T-helper 17 cell (primary cell): ENCODE data around the gene SBF2. TPM values are rescaled to one million over a fixed set of nuclear protein-coding genes. Genes with fewer than 3 reads are reported as not detected.

Experiments used
- ATAC-seq: fragments of 150-1000 bp; cut with Tn5 transposase; 2 replicates; pipeline ENCODE4 v1.10.0; 2021; ENCODE audit warnings: mild to moderate bottlenecking, moderate library complexity
- DNase-seq, 3 donors: peaks; one replicate each; pipeline versions ENCODE4 v3.0.0 to v3.0.0-alpha.2; 2020 to 2021
- H3K9me3 ChIP-seq: one replicate; pipeline ENCODE4 v1.7.0; 2013; ENCODE audit warnings: low read length, mild to moderate bottlenecking; ENCODE audit not compliant: control insufficient read depth, poor library complexity, severe bottlenecking
- H3K27ac Mint-ChIP-seq: one replicate; pipeline ENCODE4 v1.8.0; 2022; ENCODE audit warnings: mild to moderate bottlenecking, moderate library complexity, mixed read lengths
- H3K27me3 Mint-ChIP-seq: one replicate; pipeline ENCODE4 v1.8.0; 2022; ENCODE audit warnings: mixed read lengths
- H3K36me3 Mint-ChIP-seq: one replicate; pipeline ENCODE4 v1.8.0; 2022; ENCODE audit warnings: low read depth, mixed read lengths
- H3K4me1 Mint-ChIP-seq: one replicate; pipeline ENCODE4 v1.8.0; 2022; ENCODE audit warnings: mild to moderate bottlenecking, mixed read lengths
- H3K4me3 Mint-ChIP-seq: one replicate; pipeline ENCODE4 v1.8.0; 2022; ENCODE audit warnings: mild to moderate bottlenecking, moderate library complexity, mixed read lengths
- total RNA-seq, 4 donors: library from RNA in 2 of 4; stranded (reverse) in 2 of 4; gene quantifications; one replicate each; pipeline ENCODE4 v1.2.3 and lab custom pipeline; 2022 to 2026

SBF2 gene
- total RNA-seq, 2 donors from 2014 or later = 15.5 to 23.1 TPM

- no peaks in the 10 kb centered on the region for H3K36me3 Mint-ChIP-seq
- H3K4me1 Mint-ChIP-seq = peaks cover 28% of the 10 kb centered on the region
- no peak overlapping the region for H3K4me3 Mint-ChIP-seq
- DNase-seq (no peak), ATAC-seq (no peak)
- no peak overlapping the region for H3K27ac Mint-ChIP-seq
- H3K27me3 Mint-ChIP-seq = peaks cover 45% of the 10 kb centered on the region
- H3K9me3 ChIP-seq = no peaks in the 10 kb centered on the region
These were observed 15.4 kb upstream of the SBF2 start for GRCh38 chr11:10309163-10310093.

GRCh38 chr11:10308201-10308954 lies 14.4 kb upstream of the SBF2 start:
- peaks cover 31% of the 10 kb centered on the region for H3K4me1 Mint-ChIP-seq
- DNase-seq (no peak), ATAC-seq (no peak)
- peaks cover 41% of the 10 kb centered on the region for H3K27me3 Mint-ChIP-seq
- H3K36me3 Mint-ChIP-seq = no peaks in the 10 kb centered on the region
- H3K27ac Mint-ChIP-seq = peak overlapping the region; percentile 67
- no peaks in the 10 kb centered on the region for H3K9me3 ChIP-seq
- peak overlapping the region; percentile 98 for H3K4me3 Mint-ChIP-seq

GRCh38 chr11:10307400-10308200 lies 13.6 kb upstream of the SBF2 start:
- H3K36me3 Mint-ChIP-seq = peaks cover 3% of the 10 kb centered on the region
- peak; percentile 80 for ATAC-seq
- H3K4me3 Mint-ChIP-seq = peak overlapping the region; percentile 98
- peaks cover 41% of the 10 kb centered on the region for H3K27me3 Mint-ChIP-seq
- H3K9me3 ChIP-seq = no peaks in the 10 kb centered on the region
- peak overlapping the region; percentile 67 for H3K27ac Mint-ChIP-seq
- peak; percentile 73 to 84 (median 77) for DNase-seq
- H3K4me1 Mint-ChIP-seq = peaks cover 35% of the 10 kb centered on the region

GRCh38 chr11:10307022-10307399 lies 13.0 kb upstream of the SBF2 start:
- Mint-ChIP-seq H3K27me3 (peaks cover 43% of the 10 kb centered on the region), H3K36me3 (peaks cover 3% of the 10 kb centered on the region), H3K4me3 (peak overlapping the region; percentile 98), H3K4me1 (peaks cover 38% of the 10 kb centered on the region), H3K27ac (peak overlapping the region; percentile 67)
- H3K9me3 ChIP-seq = no peaks in the 10 kb centered on the region
- DNase-seq (no peak), ATAC-seq (peak; percentile 29)

- peaks cover 40% of the 10 kb centered on the region for H3K4me1 Mint-ChIP-seq
- peak overlapping the region; percentile 78 for H3K27ac Mint-ChIP-seq
- peaks cover 39% of the 10 kb centered on the region for H3K27me3 Mint-ChIP-seq
- H3K9me3 ChIP-seq = no peaks in the 10 kb centered on the region
- DNase-seq (no peak), ATAC-seq (no peak)
- peaks cover 3% of the 10 kb centered on the region for H3K36me3 Mint-ChIP-seq
- peak overlapping the region; percentile 98 for H3K4me3 Mint-ChIP-seq
These were observed 12.2 kb upstream of the SBF2 start for GRCh38 chr11:10305964-10306918.

- DNase-seq (no peak), ATAC-seq (no peak)
- H3K4me3 Mint-ChIP-seq = peak overlapping the region; percentile 98
- H3K36me3 Mint-ChIP-seq = peaks cover 3% of the 10 kb centered on the region
- H3K9me3 ChIP-seq = no peaks in the 10 kb centered on the region
- peaks cover 43% of the 10 kb centered on the region for H3K4me1 Mint-ChIP-seq
- H3K27me3 Mint-ChIP-seq = peaks cover 38% of the 10 kb centered on the region
- peak overlapping the region; percentile 78 for H3K27ac Mint-ChIP-seq
These were observed 11.4 kb upstream of the SBF2 start for GRCh38 chr11:10305262-10305963.

GRCh38 chr11:10304495-10305261 lies 10.7 kb upstream of the SBF2 start, which contains the start of gene ADM:
Gene ADM, plus strand, starts transcription at chr11:10305073. Its CDS starts 628 bp downstream, at chr11:10305701.
- Mint-ChIP-seq H3K27ac (peak within 1 kb of the TSS; percentile 97), H3K36me3 (peaks cover 3% of the 10 kb centered on the region), H3K4me3 (peak within 1 kb of the TSS; percentile 98), H3K27me3 (peaks cover 31% of the 10 kb centered on the region), H3K4me1 (peaks cover 47% of the 10 kb centered on the region)
- peak in 2 of 3 donors; percentile 28 to 34 for DNase-seq
- no peaks in the 10 kb centered on the region for H3K9me3 ChIP-seq
- peak; percentile 20 for ATAC-seq

GRCh38 chr11:10303558-10304363 lies 9.7 kb upstream of the SBF2 start:
- ATAC-seq (peak; percentile 26), DNase-seq (no peak)
- peak overlapping the region; percentile 97 for H3K27ac Mint-ChIP-seq
- peaks cover 52% of the 10 kb centered on the region for H3K4me1 Mint-ChIP-seq
- H3K36me3 Mint-ChIP-seq = peaks cover 3% of the 10 kb centered on the region
- no peaks in the 10 kb centered on the region for H3K9me3 ChIP-seq
- peak overlapping the region; percentile 98 for H3K4me3 Mint-ChIP-seq
- peaks cover 24% of the 10 kb centered on the region for H3K27me3 Mint-ChIP-seq

GRCh38 chr11:10302744-10303557 lies 8.9 kb upstream of the SBF2 start:
- no peaks in the 10 kb centered on the region for H3K9me3 ChIP-seq
- Mint-ChIP-seq H3K27me3 (peaks cover 17% of the 10 kb centered on the region), H3K4me1 (peaks cover 53% of the 10 kb centered on the region), H3K4me3 (peak overlapping the region; percentile 98), H3K36me3 (peaks cover 3% of the 10 kb centered on the region), H3K27ac (peak overlapping the region; percentile 97)
- DNase-seq = peak; percentile 56 to 61 (median 57)
- ATAC-seq = peak; percentile 32

- peaks cover 14% of the 10 kb centered on the region for H3K27me3 Mint-ChIP-seq
- no peaks in the 10 kb centered on the region for H3K9me3 ChIP-seq
- peaks cover 3% of the 10 kb centered on the region for H3K36me3 Mint-ChIP-seq
- H3K4me3 Mint-ChIP-seq = peak overlapping the region; percentile 98
- ATAC-seq = no peak
- no peak for DNase-seq
- H3K27ac Mint-ChIP-seq = peak overlapping the region; percentile 97
- H3K4me1 Mint-ChIP-seq = peaks cover 53% of the 10 kb centered on the region
These were observed 8.3 kb upstream of the SBF2 start for GRCh38 chr11:10302359-10302743.
